GM19324 (cell line): ENCODE data around the gene PTBP1.

Experiments
- ATAC-seq: cut with Tn5 transposase; IDR thresholded peaks from one replicate; pipeline ENCODE4 v1.9.1; 2021; ENCODE audit warnings: mild to moderate bottlenecking, moderate library complexity; ENCODE audit not compliant: unreplicated experiment, low FRiP score

The PTBP1 gene

DNA sequence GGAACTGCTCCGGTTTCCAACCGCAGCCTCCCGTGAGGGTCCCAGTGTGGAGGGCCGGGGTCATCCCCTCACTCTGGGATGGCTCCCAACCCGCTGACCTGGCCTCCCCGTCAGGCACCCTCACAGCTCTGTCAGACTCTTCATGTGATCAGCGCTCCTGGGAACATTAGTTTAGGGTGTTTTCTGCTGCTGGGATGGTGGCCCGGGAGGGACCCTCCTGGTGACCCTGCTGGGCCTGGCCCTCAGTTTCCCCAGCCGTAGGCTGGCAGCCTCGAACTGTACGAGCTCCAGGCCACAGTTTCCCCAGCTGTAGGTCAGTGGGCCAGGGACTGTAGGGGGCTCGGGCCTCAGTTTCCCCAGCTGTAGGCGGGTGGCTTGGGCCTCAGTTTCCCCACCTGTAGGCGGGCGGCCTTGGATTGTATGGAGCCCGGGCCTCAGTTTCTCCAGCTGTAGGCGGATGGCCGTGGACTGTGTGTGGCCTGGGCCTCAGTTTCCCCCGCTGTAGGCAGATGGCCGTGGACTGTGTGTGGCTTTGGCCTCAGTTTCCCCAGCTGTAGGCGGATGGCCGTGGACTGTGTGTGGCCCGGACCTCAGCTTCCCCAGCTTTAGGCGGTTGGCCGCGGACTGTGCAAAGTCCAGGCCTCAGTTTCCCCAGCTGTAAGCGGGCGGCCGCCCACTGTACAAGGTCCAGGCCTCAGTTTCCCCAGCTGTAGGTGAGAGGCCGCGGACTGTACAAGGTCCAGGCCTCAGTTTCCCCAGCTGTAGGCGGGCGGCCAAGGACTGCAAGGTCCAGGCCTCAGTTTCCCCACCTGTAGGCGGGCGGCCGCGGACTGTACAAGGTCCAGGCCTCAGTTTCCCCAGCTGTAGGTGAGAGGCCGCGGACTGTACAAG lies 1.3 kb upstream of the PTBP1 start:
- no peak for ATAC-seq

DNA sequence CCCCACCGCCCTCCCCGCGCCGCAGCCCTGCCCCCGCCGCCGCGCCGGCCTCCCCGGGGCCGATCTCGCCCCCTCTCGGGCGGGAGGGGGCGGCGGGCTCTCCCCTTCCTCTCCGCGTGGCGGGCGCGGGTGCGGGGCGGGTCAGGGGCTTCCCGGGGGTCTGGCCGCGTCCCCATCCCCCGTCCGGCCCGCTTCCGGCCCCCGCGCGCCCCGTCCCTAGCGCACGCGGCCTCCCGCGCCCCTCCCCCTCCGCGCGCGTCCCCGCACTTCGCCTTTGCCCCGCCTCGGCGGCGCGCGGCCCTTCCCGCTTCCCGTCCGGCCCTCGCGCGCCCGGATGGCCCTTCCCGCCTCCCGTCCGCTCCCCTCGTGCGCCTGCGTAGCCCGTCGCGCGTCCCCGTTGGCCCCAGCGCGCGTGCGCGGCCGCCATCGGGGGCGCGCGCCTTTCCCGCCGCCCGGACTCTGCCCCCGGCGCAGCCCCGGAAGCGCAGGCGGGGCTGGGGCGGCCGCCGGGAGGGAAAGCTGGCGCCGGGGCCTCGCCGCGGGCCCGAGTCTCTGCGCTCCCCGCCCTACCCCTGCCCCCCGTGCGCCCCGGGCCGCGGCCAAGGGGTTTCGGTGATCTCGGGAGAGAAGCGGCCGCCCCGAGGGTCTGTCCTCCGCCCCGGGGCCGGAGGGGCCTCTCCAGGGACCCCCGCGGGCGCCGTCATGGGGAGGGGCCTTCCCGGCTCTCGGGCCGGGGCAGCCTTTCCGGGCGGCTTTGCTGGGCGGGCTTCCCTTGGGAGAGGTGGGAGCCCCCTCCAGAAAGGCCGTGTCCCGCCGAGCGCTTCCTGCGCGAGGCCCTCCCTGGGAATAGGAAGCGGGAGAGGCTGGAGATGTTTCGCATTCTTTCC lies 519 bp downstream of the PTBP1 start:
- ATAC-seq: peak; percentile 52

DNA sequence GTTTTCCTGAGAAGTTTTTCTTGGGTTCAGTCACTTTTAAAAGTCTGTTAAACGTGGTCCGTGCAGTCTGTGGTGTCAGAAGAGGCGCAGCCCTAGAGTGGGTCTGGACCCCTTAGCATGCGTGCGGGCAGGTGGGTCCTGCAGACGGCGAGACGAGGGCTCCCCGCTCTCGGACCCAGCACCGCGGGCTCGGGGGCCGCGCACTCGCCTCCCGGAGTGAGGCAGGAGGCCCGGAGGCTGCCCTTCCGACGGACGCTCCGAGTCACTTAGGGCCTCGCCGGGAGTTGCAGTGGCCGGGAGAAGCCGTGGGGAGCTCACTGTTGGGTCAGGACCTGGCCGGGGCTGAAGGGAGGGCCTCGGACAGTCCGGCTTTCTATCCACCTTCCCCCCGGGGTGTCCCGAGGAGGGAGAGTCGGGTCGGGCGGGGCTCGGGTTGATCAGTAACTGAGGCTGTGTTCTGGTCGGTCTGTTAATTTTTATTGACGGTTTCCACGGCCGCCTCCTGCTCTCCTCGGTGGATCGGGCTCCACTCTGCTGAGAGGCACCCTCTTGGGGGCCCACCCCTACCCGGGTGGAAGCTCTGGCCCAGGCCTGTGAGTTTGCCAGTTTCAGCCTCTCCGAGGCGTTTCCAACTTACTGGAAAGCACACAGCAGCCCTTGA lies 1.3 kb downstream of the PTBP1 start:
- ATAC-seq: no peak

DNA sequence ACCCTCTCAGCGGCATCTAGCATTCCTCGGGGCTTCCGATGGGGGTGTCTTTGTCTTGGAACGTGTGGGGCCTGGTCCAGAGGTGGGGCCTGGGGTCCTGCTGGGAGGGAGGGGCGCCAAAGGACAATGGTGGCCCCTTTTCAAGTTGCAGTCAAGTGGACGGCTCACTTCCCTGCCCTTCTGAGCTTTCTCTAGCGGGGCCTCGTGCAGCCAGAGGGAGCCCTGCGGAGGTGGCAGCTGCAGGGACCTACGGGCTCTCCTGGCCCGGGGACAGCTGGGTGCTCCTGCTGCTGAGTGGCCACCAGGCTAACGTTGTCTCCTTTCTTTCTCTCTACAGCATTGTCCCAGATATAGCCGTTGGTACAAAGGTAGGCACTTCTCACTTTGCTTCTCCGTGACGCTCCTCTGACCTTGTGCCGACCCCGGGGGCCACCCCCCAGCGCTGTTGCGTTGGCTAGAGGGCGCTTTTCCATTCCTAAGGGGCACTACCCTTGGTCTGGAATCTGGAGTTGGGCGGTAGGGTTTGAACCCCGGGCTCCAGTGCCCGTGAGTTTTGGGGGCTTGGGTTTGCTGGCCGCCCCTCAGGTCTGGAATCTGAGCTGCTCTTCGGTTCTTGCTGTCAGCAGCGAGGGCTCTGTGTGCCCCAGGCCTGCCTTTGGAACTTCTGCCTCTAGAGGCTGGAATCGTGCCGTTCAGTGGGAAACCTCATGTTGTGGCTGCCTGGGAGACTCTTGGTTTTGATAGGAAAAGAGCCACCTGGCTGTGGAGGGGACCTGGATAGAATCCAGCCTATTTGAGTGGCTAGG lies 2.0 kb downstream of the PTBP1 start:
- ATAC-seq: no peak

DNA sequence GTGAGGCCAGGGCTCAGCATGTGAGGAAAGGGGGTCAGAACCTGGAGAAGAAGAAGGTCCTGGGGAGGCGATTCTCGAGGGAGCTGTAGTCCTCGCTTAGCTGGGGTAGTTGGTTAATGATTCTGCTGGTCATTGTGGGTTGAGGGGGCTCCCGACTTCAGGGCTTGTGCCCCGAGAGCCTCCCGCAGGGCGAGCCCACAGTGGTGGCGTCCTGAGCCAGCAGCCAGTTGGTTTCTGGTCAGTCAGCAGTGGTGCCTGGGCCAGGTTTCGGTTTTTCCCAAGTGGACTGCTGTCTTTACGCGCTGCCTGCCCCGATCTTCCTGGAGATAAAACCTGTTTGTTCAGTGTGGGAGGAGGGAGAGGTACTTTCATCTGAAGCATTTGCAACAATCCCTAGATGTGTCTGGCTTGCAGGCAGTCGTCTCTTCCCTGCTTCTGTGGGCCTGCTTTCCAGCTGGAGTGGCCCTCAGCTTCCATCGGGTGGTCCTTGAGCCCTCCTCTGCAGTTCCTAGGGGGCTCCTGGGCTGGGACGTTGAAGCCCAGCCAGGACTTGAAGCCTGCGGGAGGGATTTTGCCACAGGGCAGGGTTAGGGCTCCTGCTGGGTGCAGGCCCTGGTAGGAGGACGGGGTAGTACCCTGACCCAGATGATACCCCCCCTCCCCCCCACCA lies 3.2 kb downstream of the PTBP1 start:
- no peak for ATAC-seq

DNA sequence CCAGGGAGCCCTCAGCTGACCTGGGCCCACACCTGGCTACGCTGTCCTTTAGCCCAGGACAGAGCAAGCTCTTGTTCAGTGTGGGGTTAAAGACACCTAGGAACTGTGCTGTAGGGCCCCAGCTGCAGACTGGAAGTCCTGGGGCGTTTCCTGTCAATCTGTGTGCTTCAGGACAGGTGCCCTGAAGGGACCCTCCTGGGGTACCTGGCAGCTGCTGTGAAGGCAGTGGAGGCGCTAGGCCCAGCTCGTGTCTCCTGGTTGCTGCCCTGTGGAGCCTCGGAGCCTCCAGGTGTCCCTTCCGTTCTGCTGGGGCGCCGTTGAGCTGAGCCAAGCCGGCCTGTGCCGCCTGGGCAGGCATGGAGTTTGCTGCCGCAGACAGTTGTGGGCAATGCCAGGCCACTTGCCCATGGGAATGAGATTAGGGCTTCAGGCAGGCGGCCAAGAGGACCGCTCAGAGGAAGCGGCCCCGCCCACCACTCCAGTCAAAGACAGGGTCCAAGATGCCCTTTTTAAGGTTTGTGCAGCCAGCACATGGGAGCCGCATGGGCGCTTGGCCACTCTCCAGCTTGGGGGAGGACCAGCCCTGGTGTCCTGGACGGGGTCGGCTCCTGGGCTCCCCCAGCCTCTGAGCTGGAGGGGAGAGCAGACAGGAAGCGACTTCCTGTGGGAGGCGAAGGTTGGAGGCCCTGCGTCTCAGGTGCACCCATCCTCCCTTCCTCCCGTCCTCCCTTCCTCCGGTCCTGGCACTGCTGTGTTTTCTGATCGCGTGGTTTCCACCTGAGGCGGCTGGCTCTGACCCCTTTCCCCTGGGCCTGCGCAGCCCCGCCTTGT lies 4.0 kb downstream of the PTBP1 start:
- ATAC-seq: no peak

DNA sequence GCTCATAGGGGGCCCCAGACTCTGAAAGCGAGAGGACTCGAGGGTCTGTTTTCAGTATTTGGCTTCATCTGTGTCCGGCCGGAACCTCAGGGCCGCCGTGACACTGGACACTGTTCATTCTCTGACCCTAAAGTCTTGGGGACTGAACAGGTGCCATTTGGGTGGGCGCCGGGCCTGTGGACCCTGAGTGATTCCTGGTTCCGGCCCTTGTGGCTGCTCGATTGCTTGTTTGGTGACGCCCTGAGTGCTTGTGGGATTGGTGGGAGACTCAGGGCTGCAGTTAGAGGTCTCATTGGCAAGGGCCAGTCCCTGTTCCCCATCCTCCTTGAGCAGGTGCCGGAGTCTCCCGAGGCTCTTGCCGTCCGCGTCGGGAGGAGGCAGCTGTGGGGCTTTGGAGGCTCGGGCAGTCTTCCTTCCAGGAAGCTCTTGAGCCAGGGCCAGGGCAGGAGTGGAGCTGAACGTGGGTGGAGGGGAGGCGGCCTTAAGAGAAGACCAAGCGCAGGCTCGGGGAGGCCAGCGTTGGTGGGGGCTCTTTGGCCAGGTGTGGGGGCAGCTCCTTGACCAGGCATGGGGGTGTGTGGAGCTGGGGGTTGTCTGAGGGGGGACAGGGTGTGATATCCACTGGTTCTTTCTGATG lies 4.7 kb downstream of the PTBP1 start:
- ATAC-seq: no peak

DNA sequence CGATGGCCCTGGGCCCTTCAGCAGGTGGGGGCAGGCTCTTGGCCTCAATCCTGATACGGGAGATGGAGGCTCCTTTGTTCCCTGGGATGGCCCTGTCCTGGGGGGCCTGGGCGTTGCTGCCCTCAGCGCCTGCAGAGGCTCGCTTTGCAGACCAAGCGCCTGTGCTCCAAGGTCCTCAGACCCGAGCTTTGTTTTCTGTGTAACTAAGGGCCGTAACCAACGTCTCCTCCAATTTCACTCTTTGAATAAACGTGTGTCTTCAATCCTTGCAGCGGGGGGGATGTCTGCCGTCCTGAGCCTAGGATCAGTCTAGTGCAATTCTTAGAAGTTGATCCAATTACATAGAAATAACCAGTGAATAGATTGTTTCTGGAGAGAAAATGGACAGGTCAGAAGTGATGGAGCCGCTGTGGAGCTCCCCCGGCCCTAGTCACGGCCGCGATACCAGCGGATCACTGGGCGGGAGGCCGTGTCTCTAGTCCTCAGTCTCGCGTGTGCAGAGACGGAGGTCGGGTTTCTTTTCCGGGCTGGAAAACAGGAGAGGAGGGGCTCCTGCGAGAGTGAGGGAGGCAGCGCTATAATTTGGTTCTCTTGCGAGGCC lies 5.3 kb downstream of the PTBP1 start:
- ATAC-seq: no peak

DNA sequence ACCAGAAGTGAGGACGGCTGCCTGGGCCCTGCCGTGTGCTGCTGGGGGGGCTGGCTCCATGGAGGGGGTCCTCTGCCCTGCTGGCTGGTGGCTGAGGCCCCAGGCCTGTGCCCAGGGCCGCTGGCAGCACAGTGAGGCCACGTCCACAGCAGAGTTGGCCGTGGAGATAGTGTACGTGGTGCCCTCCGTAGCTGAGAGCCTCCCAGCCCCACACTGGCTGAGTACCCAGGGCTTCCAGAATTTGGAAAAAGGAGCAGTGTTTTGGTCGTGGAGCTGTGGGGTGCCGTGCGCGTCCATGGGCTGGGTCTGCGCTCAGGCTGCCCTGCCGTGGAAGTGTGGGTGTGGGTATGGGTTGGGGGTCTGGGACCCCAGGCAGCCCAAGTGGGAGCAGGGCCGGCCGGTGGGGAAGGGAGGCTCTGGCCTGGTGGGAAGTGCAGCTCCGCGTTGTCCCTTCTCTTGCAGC lies 5.9 kb downstream of the PTBP1 start:
- no peak for ATAC-seq

DNA sequence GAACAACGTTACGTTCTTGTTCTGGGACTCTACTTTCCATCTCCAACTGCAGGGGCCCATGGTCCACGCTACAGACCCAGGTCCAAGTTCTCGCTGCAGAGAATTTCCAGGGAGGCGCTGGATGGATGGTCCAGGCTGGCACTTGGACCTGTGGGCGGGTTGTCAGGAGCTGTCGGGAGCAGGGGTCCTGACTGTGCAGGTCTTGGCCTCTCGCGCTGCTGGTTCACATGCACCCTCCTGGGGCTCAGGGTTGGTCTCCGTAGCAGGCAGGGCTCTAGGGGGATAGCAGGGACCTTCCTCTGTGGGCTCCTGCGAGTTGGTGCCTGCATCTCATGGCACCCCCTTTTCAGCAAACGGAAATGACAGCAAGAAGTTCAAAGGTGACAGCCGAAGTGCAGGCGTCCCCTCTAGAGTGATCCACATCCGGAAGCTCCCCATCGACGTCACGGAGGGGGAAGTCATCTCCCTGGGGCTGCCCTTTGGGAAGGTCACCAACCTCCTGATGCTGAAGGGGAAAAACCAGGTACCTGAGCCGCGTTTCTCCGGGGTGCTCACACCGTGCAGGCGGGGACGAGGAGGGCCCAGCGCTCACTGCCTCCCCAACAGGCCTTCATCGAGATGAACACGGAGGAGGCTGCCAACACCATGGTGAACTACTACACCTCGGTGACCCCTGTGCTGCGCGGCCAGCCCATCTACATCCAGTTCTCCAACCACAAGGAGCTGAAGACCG lies 6.6 kb downstream of the PTBP1 start:
- no peak for ATAC-seq

DNA sequence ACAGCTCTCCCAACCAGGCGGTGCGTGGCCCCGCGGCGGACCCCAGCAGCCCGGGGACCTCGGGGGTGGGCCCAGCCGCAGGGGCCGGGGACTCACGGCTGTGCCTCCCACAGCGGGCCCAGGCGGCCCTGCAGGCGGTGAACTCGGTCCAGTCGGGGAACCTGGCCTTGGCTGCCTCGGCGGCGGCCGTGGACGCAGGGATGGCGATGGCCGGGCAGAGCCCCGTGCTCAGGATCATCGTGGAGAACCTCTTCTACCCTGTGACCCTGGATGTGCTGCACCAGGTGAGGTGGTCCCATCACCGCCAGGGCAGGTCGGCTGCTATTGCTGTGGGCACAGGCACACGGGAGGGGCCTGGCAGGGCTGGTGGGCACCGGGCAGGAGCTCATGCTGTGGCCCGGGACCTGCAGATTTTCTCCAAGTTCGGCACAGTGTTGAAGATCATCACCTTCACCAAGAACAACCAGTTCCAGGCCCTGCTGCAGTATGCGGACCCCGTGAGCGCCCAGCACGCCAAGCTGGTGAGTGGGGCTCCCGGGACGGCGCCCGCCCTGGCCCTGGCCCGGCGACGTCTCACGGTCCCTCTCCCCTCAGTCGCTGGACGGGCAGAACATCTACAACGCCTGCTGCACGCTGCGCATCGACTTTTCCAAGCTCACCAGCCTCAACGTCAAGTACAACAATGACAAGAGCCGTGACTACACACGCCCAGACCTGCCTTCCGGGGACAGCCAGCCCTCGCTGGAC lies 7.3 kb downstream of the PTBP1 start:
- no peak for ATAC-seq

DNA sequence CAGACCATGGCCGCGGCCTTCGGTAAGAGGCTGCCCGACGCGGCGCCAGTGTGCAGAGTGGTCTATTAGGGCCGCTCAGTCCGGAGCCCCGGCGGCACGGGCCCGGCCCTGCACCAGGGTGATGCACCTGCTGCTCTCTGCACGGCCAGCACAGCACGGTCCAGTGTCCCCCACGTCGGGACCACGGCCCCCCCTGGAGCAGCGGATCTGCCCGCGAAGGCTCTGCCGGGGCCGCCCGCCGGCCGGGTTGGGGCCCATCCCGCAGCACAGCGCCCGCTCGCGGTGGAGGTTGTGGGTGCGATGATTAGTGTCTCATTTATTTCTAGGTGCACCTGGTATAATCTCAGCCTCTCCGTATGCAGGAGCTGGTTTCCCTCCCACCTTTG lies 7.9 kb downstream of the PTBP1 start:
- ATAC-seq: no peak

DNA sequence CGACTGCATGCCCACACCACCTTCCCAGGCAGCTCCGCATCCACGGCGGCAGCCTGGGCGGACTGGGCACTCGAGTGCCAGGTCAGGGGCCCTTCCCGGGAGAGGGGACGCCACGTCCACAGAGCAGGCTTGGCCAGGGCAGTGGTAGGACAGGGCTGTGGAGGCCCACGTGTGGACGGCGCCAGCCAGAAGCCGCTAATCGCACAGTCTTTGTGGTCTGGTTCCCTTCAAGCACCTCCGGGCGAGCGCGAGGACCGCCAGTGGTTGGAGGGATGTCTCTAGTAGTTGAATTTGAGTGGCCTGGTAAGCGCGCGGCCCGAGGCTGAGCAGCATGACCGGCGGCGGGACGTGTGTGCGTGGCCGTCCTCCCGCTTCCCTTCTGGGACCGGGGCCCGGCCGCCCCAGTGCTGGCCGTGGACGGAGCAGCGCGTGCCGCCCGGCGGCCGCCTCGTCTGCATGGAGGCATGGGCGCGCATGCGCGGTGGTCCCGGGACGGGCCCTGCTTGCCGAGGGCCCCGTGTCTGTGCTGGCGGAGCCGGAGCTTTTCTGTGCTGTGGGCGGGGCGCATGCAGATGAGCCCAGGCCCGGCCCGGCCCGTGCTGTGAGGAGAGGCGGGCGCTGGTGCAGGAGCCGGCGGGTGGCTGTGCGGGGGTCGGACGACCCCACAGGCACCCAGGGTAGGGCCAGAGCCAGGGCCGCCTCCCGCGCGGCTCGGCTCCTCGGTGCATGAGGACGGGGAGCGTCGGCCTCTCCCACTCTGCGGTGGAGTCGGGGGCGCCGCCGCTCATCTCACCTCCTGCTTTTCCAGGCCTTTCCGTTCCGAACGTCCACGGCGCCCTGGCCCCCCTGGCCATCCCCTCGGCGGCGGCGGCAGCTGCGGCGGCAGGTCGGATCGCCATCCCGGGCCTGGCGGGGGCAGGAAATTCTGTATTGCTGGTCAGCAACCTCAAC lies 8.6 kb downstream of the PTBP1 start:
- ATAC-seq: no peak

DNA sequence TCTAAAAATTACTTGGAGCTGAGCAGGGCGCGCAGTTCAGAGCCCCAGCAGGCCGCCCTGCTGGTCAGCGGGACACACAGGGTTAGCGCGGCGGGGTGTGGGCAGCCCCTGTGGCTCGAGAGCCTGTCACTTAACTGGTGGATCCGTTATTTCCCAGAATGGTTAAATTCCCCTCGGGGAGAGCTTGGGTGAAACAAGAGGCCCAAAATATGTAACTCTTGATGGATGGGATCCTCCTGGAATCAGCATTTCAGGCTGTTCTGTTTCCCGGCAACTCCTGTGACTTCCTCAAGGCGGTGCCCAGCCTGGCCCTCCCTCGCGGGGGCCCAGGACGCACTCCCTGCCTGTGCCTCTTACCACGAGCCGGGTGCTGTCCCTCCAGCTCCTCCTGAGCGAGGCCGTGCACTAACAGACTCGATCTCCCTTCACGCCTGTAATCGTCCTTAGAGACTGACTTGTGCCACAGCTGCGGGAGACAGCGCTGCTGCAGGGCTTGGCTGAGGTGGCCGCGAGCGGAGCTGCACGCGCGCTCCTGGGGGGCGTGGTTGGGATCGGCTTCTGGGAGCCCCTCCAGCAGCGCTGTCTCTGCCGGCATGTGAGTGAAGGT lies 9.7 kb downstream of the PTBP1 start:
- ATAC-seq: no peak
